RCC 7860 (cell line): ENCODE measurements around the gene TENT4A.
A peak's percentile ranks its signal among the peaks of the same experiment; 100 is the strongest.

ENCODE experiments used
- DNase-seq: peaks from one replicate; pipeline ENCODE4 v3.0.0-alpha.2; 2015; ENCODE audit warnings: low spot score
- FAIRE-seq: peaks from 2 replicates; lab custom pipeline; 2012; peaks lifted over from hg19 to GRCh38; lab: Jason Lieb, UNC

Gene TENT4A

GRCh38 chr5:6716629-6717149 lies 3.5 kb downstream of the TENT4A start:
- DNase-seq (no peak), FAIRE-seq (no peak)

DNA sequence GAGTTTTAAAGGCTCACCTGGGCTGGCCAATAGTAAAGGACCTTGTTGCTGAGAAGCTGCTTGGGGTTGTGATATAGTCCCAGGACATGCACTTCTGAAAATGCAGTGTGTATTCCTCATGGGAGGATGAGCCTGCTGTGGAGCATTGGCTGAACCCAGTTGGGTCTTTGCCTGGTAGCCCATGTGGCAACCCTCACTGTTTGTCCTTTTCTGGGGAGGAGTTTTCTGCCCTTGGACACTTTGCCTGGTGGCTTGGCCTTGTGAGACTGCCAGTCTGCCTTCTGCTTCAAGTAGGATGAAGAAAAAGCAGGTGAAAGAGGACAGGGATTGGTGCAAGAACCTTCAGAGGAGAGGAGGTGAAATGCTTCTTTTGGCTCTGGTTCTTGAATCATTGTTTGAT lies 4.0 kb downstream of the TENT4A start:
- no peak for DNase-seq
- FAIRE-seq, result no peak

GRCh38 chr5:6717687-6718086 lies 4.5 kb downstream of the TENT4A start:
- DNase-seq (no peak), FAIRE-seq (no peak)

- DNase-seq (no peak), FAIRE-seq (no peak)
Measured at GRCh38 chr5:6718161-6718681, 5.0 kb downstream of the TENT4A start.

DNA sequence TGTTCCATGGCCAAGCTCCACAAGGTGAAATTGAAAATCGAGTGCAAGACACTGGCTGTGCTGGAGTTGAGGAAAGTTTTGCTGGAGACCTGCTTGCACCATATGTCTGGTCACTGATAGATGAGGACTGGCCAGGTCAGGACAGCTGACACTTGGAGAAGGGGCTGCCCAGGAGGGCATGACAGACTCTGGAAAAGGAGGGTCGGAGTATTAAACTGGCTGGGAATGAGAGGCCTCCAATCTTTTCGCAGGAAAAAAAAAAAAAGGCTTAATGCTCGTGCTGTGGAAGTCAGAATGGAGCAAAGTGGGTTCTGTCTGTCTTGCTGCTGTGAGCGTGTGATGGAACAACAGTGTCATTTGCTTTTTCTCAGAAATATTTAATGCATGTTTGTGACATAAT lies 5.5 kb downstream of the TENT4A start:
- DNase-seq (no peak), FAIRE-seq (no peak)

- FAIRE-seq, result no peak
- DNase-seq, result no peak
Measured at GRCh38 chr5:6719417-6719816, 6.2 kb downstream of the TENT4A start.

GRCh38 chr5:6719896-6720560 lies 6.8 kb downstream of the TENT4A start:
- no peak for FAIRE-seq
- DNase-seq, result no peak

DNA sequence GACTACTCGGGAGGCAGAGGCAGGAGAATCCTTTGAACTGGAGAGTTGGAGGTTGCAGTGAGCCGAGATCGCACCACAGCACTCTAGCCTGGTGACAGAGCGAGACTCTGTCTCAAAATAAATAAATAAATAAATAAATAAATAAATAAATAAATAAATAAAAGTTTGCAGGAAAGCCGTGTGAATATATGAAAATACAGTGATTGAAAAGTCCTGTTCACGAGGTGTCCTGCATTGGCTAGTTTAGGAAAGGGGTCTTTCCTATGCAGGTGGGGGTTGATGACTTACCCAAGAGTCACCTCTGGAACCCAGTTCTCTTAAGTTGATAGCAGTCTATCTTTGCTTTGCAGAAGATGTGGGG lies 7.3 kb downstream of the TENT4A start:
- no peak for FAIRE-seq
- no peak for DNase-seq

- no peak for FAIRE-seq
- no peak for DNase-seq
Measured at GRCh38 chr5:6721442-6721841, 8.2 kb downstream of the TENT4A start.

DNA sequence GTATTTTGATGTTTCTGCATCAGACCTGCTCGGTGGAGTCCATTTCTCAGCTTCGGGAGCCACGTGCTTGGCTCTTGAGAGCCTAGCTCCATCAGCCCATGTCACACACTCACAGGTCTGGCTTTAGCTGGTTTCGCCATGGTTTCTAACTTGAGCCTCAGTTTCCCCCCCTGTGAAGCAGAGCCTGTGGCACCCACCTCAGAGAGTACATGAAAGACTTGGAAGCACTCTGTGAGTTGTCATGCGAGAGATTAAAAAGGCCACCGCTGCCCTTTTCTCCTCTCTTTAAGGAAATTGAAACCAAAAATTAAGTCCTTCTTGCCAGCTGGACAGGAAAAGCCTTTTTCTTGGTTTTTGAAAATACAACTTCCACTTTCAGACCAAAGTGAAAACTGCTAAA lies 8.8 kb downstream of the TENT4A start:
- no peak for FAIRE-seq
- no peak for DNase-seq

- DNase-seq (no peak), FAIRE-seq (no peak)
Measured at GRCh38 chr5:6723122-6723815, 10.0 kb downstream of the TENT4A start.

DNA sequence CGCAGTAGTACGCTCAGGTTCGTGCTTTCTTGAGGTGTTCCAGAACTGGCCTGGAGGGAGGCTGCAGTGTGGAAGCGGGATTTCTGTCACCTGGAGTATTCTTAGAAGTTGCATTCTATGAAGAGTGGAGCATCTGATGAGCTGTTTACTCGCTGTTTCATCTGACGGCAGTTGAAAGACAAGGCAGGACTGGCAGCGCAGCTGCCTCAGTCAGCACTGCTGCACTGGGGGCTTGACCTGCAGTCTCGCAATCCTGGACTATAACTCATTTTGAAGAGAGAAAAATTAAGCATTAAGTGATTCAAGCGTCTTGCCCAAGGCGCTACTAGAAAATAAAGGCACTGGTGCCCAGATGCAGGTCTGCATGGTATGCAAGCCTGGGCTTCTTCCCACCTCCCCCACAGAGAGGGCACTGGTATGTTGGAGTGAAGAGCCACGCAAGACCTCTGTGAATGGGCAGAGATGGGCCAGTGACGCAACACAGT lies 10.6 kb downstream of the TENT4A start:
- FAIRE-seq, result no peak
- DNase-seq, result no peak

GRCh38 chr5:6724321-6724929 lies 11.2 kb downstream of the TENT4A start:
- no peak for DNase-seq
- no peak for FAIRE-seq

- DNase-seq (no peak), FAIRE-seq (no peak)
Measured at GRCh38 chr5:6725421-6725820, 12.2 kb downstream of the TENT4A start.

- FAIRE-seq (no peak), DNase-seq (no peak)
Measured at GRCh38 chr5:6726006-6726405, 12.8 kb downstream of the TENT4A start.

GRCh38 chr5:6727231-6727630 lies 14.0 kb downstream of the TENT4A start:
- FAIRE-seq (no peak), DNase-seq (no peak)

GRCh38 chr5:6728011-6728794 lies 15.0 kb downstream of the TENT4A start:
- peak; percentile 68 for DNase-seq
- FAIRE-seq, result peak; percentile 61

DNA sequence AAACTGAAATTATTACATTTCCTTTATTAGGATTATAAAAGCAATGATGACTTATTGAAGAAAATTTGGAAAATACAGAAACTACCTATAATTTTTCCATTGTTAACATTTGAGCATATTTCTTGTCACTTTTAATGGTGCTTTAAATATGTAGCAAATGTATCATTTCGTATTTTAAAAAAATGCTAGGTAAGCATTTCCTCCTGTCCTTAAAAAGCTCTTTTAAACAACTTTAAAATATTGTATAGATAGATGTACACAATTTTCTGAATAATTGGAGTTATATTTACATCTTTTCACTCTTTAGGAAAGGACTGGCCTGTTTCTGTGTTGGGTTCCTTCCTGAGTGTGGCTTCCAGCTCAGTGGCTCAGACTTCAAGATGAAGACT lies 15.6 kb downstream of the TENT4A start:
- DNase-seq (no peak), FAIRE-seq (no peak)

GRCh38 chr5:6729386-6730310 lies 16.4 kb downstream of the TENT4A start:
- no peak for FAIRE-seq
- DNase-seq, result no peak

DNA sequence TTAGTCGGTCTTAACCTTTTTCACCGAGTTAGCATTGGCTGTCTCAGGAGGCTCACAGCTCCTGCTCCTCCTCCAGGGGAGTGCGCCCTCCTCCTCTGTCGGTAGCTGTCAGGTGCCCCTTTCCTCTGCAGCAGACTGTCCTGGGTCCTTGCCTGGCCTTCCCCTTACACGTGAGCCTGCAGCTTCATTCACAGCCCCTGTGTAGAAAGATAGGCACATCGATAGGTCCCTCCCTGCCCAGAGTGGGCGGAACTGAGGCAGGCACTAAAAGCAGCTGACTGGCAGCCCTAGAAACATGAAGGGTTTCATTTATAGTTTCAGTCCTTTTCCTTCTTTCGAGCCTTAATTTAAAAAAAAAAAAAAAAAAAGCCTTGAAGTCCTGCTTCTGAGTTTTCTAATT lies 17.2 kb downstream of the TENT4A start:
- DNase-seq (no peak), FAIRE-seq (no peak)
